Measurements from ENCODE around the gene ASPHD2.
"Not testable (repeated sequence)": the region's sequence is repeated elsewhere in the genome, so short reads cannot be mapped to it uniquely, and the experiment has no call there.

ASPHD2 gene

GRCh38 chr22:26417406-26417805 lies 11.7 kb upstream of the ASPHD2 start:
- no peak for DNase-seq

GRCh38 chr22:26418620-26419019 lies 10.4 kb upstream of the ASPHD2 start:
- DNase-seq = no peak

- DNase-seq = no peak
These were observed 2.1 kb upstream of the ASPHD2 start for GRCh38 chr22:26426924-26427323.

- no peak for DNase-seq
These were observed 612 bp downstream of the ASPHD2 start for GRCh38 chr22:26429458-26430286.

GRCh38 chr22:26430600-26430999 lies 1.5 kb downstream of the ASPHD2 start:
- no peak for DNase-seq

- no peak for DNase-seq
These were observed 2.4 kb downstream of the ASPHD2 start for GRCh38 chr22:26431261-26431995.

- no peak for DNase-seq
These were observed 3.7 kb downstream of the ASPHD2 start for GRCh38 chr22:26432619-26433311.

GRCh38 chr22:26433805-26434204 lies 4.7 kb downstream of the ASPHD2 start:
- no peak for DNase-seq

GRCh38 chr22:26435327-26436093 lies 6.5 kb downstream of the ASPHD2 start:
- DNase-seq = no peak

- no peak for DNase-seq
These were observed 7.9 kb downstream of the ASPHD2 start for GRCh38 chr22:26436903-26437515.

GRCh38 chr22:26437694-26438392 lies 8.8 kb downstream of the ASPHD2 start:
- no peak for DNase-seq

GRCh38 chr22:26438776-26439175 lies 9.7 kb downstream of the ASPHD2 start:
- not testable (repeated sequence) for DNase-seq

- DNase-seq = no peak
These were observed 10.5 kb downstream of the ASPHD2 start for GRCh38 chr22:26439559-26439958.

- DNase-seq = no peak
These were observed 13.2 kb downstream of the ASPHD2 start for GRCh38 chr22:26442086-26442756.

- DNase-seq = no peak
These were observed 15.0 kb downstream of the ASPHD2 start for GRCh38 chr22:26443901-26444690.

- no peak for DNase-seq
These were observed 15.7 kb downstream of the ASPHD2 start for GRCh38 chr22:26444777-26445176.

GRCh38 chr22:26445577-26446275 lies 16.7 kb downstream of the ASPHD2 start:
- no peak for DNase-seq

- no peak for DNase-seq
These were observed 17.9 kb downstream of the ASPHD2 start for GRCh38 chr22:26446808-26447515.
